ENCODE data around the gene M6PR.

GRCh38 chr12:8950221-8950527 is 729 bp upstream of the M6PR start:
- no peak for TF ChIP-seq CTCF (IDR thresholded peaks at IDR 0.05)
- no peak for TF ChIP-seq POLR2A (IDR thresholded peaks at IDR 0.05; ENCODE audit: low read depth)
